ENCODE results near the gene MAPRE3. TPM values are rescaled to one million over a fixed set of nuclear protein-coding genes. Genes with fewer than 3 reads are reported as not detected.

The MAPRE3 gene
- total and polyA plus RNA-seq, 4 donors, result 21.2 to 200 (median 115) TPM

DNA sequence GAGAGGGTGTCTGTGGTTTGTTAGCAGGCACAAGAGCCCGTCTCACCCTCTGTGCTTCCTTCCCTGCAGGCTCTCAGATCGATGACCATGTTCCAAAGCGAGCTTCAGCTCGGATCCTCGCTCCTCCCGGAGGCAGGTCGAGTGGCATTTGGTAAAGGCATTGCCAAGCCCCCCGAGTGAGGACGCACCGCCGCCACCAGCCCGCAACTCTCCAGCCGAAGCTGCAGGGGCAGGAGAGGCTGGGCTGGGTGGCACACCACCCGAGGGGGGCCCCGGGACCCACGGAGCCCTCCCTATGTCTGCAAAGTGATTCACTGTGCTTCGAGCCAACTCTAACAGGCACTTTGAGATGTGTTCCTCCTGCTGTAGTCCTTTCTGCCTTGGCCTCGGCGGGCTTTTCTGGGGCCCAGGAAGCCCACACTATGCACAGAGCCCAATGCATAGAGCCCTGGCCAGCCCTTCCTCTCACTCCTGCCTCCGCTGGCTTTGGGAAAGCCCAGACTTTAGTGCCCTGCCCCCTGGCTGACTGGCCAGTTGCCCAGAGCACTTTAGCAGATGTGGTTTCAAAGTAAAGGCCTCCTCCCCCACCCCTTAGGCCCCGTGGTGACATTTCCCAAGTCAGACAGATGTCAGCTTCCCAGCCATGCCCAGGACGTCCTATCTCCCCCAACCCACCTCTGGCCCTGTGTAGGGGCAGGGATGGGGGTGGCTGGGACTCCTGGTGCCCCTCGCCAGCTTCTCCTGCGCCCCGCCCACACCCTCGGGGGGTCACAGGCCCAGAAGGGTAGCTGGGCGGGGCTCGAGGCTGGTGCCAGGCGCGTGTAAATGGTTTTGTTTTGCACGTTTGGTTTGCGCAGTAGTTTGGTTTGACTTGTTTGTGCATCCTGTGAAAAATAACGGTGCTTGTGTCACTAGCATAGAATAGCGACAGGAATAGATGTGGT, 23.3 kb upstream of the MAPRE3 start:
- H3K9me3 ChIP-seq (ENCODE audit: control insufficient read depth, insufficient read depth, low read length), result no peaks in the 10 kb centered on the region
- peaks cover 77% of the 10 kb centered on the region for H3K36me3 ChIP-seq (ENCODE audit: control insufficient read depth, insufficient read depth, low read length)
- 74% methylated on average over 32 of the region's 34 CpGs for WGBS (ENCODE audit: insufficient coverage)
- no peaks in the 10 kb centered on the region for H3K27me3 ChIP-seq (ENCODE audit: control insufficient read depth, insufficient read depth, low read length)
- DNase-seq (ENCODE audit: low read depth in 4 of 6, low spot score in 6 of 6), result peak in 2 of 6 donors; percentile 35 to 39
- H3K27ac ChIP-seq (ENCODE audit: low read depth, low read length), result no peak overlapping the region
- H3K4me3 ChIP-seq (ENCODE audit: low read depth, low read length), result no peak overlapping the region
- peaks cover 24% of the 10 kb centered on the region for H3K4me1 ChIP-seq (ENCODE audit: control insufficient read depth, insufficient read depth, low read length)

DNA sequence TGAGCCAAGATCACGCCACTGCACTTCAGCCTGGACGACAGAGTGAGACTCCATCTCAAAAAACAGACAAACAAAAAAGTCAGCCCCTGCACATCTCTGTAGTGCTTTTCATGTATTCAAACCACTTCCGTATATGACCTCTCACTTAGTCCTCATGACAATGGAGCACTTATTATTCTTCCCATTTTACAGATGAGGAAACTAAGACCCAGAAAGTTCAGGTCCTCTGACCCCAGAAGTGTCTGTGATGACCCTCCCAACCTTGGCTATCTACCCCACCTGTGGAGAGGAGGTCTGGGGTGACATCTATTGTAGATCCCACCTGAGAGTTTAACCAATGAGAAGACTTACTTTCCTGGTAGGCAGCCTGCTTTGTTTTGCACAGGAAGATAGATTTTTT, 21.6 kb upstream of the MAPRE3 start:
- H3K4me1 ChIP-seq (ENCODE audit: control insufficient read depth, insufficient read depth, low read length), result peaks cover 16% of the 10 kb centered on the region
- DNase-seq (ENCODE audit: low read depth in 4 of 6, low spot score in 6 of 6), result no peak
- H3K9me3 ChIP-seq (ENCODE audit: control insufficient read depth, insufficient read depth, low read length), result no peaks in the 10 kb centered on the region
- 100% methylated on average over 3 of the region's 3 CpGs for WGBS (ENCODE audit: insufficient coverage)
- no peak overlapping the region for H3K4me3 ChIP-seq (ENCODE audit: low read depth, low read length)
- H3K27me3 ChIP-seq (ENCODE audit: control insufficient read depth, insufficient read depth, low read length), result no peaks in the 10 kb centered on the region
- no peak overlapping the region for H3K27ac ChIP-seq (ENCODE audit: low read depth, low read length)
- peaks cover 61% of the 10 kb centered on the region for H3K36me3 ChIP-seq (ENCODE audit: control insufficient read depth, insufficient read depth, low read length)

GRCh38 chr2:26950246-26950645, 20.2 kb upstream of the MAPRE3 start:
- Histone ChIP-seq H3K27ac (ENCODE audit: low read depth, low read length) (no peak overlapping the region), H3K4me3 (ENCODE audit: low read depth, low read length) (no peak overlapping the region), H3K36me3 (ENCODE audit: control insufficient read depth, insufficient read depth, low read length) (peaks cover 47% of the 10 kb centered on the region), H3K4me1 (ENCODE audit: control insufficient read depth, insufficient read depth, low read length) (peaks cover 16% of the 10 kb centered on the region), H3K9me3 (ENCODE audit: control insufficient read depth, insufficient read depth, low read length) (no peaks in the 10 kb centered on the region), H3K27me3 (ENCODE audit: control insufficient read depth, insufficient read depth, low read length) (no peaks in the 10 kb centered on the region)
- DNase-seq (ENCODE audit: low read depth in 4 of 6, low spot score in 6 of 6), result peak in 1 of 6 donors; percentile 73
- WGBS (ENCODE audit: insufficient coverage), result 56% methylated on average over 3 of the region's 5 CpGs

GRCh38 chr2:26951236-26951635, 19.2 kb upstream of the MAPRE3 start:
- 60% methylated on average over 1 of the region's 3 CpGs for WGBS (ENCODE audit: insufficient coverage)
- DNase-seq (ENCODE audit: low read depth in 4 of 6, low spot score in 6 of 6), result no peak
- peaks cover 37% of the 10 kb centered on the region for H3K36me3 ChIP-seq (ENCODE audit: control insufficient read depth, insufficient read depth, low read length)
- H3K27me3 ChIP-seq (ENCODE audit: control insufficient read depth, insufficient read depth, low read length), result no peaks in the 10 kb centered on the region
- no peak overlapping the region for H3K27ac ChIP-seq (ENCODE audit: low read depth, low read length)
- peaks cover 16% of the 10 kb centered on the region for H3K4me1 ChIP-seq (ENCODE audit: control insufficient read depth, insufficient read depth, low read length)
- no peaks in the 10 kb centered on the region for H3K9me3 ChIP-seq (ENCODE audit: control insufficient read depth, insufficient read depth, low read length)
- H3K4me3 ChIP-seq (ENCODE audit: low read depth, low read length), result no peak overlapping the region

DNA sequence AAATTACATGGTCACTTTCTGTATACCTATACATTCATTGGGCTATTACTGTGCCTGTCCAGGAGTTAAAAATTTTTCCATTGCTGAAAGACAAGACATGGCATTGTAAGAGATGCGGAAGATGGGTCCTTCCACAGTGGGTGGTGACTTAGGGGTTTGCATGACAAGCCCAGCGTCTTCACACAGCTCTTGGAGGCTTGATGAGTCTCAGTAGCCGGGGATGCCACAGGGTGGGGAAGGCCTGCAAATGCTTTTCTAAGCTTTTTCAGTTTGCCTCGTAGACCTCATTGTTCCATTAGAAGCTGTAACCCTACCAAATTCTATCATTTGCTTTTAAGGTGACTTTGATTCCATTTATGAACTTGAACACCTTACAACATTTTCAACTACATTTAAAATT, 18.1 kb upstream of the MAPRE3 start:
- H3K4me3 ChIP-seq (ENCODE audit: low read depth, low read length), result no peak overlapping the region
- H3K9me3 ChIP-seq (ENCODE audit: control insufficient read depth, insufficient read depth, low read length), result no peaks in the 10 kb centered on the region
- DNase-seq (ENCODE audit: low read depth in 4 of 6, low spot score in 6 of 6), result peak in 1 of 6 donors; percentile 24
- H3K4me1 ChIP-seq (ENCODE audit: control insufficient read depth, insufficient read depth, low read length), result peaks cover 7% of the 10 kb centered on the region
- no peak overlapping the region for H3K27ac ChIP-seq (ENCODE audit: low read depth, low read length)
- H3K36me3 ChIP-seq (ENCODE audit: control insufficient read depth, insufficient read depth, low read length), result peaks cover 26% of the 10 kb centered on the region
- peaks cover under 1% of the 10 kb centered on the region for H3K27me3 ChIP-seq (ENCODE audit: control insufficient read depth, insufficient read depth, low read length)
- 45% methylated on average over 4 of the region's 4 CpGs for WGBS (ENCODE audit: insufficient coverage)

DNA sequence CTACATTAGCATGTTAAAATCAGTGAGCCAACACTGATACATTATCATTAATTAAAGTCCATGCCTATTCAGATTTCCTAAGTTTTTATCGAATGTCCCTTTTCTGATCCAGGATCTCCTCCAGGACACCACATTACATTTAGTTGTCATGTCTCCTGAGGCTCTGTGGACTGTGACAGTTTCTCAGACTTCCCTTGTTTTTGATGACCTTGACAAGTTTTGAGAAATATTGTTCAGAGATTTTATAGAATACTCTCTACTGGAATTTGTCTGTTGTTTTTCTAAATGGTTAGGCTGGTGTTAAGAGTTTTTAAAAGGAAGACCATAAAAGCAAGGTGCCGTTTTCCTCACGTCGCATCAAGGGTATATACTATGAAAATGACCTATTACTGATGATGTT, 16.3 kb upstream of the MAPRE3 start:
- no CpG with 5 or more reads among the region's 4 CpGs for WGBS (ENCODE audit: insufficient coverage)
- no peak for DNase-seq (ENCODE audit: low read depth in 4 of 6, low spot score in 6 of 6)

DNA sequence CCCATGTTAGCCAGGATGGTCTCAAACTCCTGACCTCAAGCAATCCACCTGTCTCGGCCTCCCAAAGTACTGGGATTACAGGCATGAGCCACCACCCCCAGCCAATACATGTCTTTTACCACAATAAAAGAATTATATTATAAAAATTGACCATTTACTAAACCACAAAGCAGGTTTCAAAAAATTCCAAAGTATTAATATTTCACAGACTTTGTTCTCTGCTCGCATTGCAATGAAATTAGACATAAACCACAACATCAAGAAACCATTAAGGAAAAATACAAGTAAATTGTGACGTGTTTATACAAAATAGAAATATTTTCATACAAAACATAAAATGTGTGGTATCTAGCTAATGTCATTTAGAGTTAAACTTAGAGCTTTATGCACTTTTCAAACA, 13.4 kb upstream of the MAPRE3 start:
- Histone ChIP-seq H3K27ac (ENCODE audit: low read depth, low read length) (no peak overlapping the region), H3K36me3 (ENCODE audit: control insufficient read depth, insufficient read depth, low read length) (no peaks in the 10 kb centered on the region), H3K4me3 (ENCODE audit: low read depth, low read length) (no peak overlapping the region), H3K27me3 (ENCODE audit: control insufficient read depth, insufficient read depth, low read length) (peaks cover 4% of the 10 kb centered on the region), H3K9me3 (ENCODE audit: control insufficient read depth, insufficient read depth, low read length) (no peaks in the 10 kb centered on the region), H3K4me1 (ENCODE audit: control insufficient read depth, insufficient read depth, low read length) (peaks cover 6% of the 10 kb centered on the region)
- DNase-seq (ENCODE audit: low read depth in 4 of 6, low spot score in 6 of 6), result no peak
- no CpG with 5 or more reads among the region's 3 CpGs for WGBS (ENCODE audit: insufficient coverage)

More for the DNA sequence above, 16.3 kb upstream of the MAPRE3 start:
- peaks cover 11% of the 10 kb centered on the region for H3K36me3 ChIP-seq (ENCODE audit: control insufficient read depth, insufficient read depth, low read length)
- H3K4me1 ChIP-seq (ENCODE audit: control insufficient read depth, insufficient read depth, low read length), result no peaks in the 10 kb centered on the region
- H3K9me3 ChIP-seq (ENCODE audit: control insufficient read depth, insufficient read depth, low read length), result no peaks in the 10 kb centered on the region
- no peak overlapping the region for H3K27ac ChIP-seq (ENCODE audit: low read depth, low read length)
- H3K27me3 ChIP-seq (ENCODE audit: control insufficient read depth, insufficient read depth, low read length), result peaks cover 4% of the 10 kb centered on the region
- no peak overlapping the region for H3K4me3 ChIP-seq (ENCODE audit: low read depth, low read length)

DNA sequence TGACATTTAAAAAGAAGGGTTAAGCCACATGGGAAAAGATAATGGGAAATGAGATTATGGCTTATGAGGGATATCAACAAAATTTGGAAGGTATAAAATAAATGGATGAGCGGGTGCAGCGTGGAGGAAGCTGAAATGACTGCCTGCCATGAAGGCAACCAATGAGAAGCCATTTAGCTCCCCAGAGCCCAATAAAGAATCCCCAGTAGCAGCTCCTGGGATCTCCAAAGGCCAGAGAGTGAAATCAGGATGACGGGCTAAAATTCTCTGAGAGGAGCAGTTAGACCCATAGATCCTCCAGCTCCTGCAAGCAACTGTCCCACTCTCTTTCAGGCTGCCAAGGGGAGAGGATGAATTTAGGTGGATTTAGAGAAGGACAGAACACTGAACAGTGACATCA, 12.9 kb upstream of the MAPRE3 start:
- no peaks in the 10 kb centered on the region for H3K9me3 ChIP-seq (ENCODE audit: control insufficient read depth, insufficient read depth, low read length)
- H3K4me3 ChIP-seq (ENCODE audit: low read depth, low read length), result no peak overlapping the region
- H3K4me1 ChIP-seq (ENCODE audit: control insufficient read depth, insufficient read depth, low read length), result peaks cover 6% of the 10 kb centered on the region
- peaks cover 4% of the 10 kb centered on the region for H3K27me3 ChIP-seq (ENCODE audit: control insufficient read depth, insufficient read depth, low read length)
- H3K36me3 ChIP-seq (ENCODE audit: control insufficient read depth, insufficient read depth, low read length), result no peaks in the 10 kb centered on the region
- H3K27ac ChIP-seq (ENCODE audit: low read depth, low read length), result no peak overlapping the region
- WGBS (ENCODE audit: insufficient coverage), result no CpG with 5 or more reads among the region's 3 CpGs
- DNase-seq (ENCODE audit: low read depth in 4 of 6, low spot score in 6 of 6), result peak in 1 of 6 donors; percentile 41

DNA sequence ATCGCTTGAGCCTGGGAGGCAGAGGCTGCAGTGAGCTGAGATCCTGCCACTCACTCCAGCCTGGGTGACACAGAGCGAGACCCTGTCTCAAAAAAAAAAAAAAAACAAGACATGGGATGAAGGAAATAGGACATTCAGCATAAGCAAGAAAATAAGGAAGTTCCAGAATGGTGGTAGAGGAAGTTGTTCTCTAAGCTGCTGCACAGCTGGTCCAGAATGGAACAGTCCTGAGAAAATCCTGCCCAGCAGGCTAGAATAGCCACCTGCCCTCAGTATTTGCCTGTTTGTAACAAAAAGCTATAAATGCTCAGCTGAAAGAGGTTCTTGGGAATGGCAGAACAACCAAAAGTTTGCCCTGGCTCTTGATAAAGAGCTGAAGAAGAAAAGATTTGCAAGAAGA, 11.1 kb upstream of the MAPRE3 start:
- Histone ChIP-seq H3K27ac (ENCODE audit: low read depth, low read length) (no peak overlapping the region), H3K27me3 (ENCODE audit: control insufficient read depth, insufficient read depth, low read length) (peaks cover 4% of the 10 kb centered on the region), H3K9me3 (ENCODE audit: control insufficient read depth, insufficient read depth, low read length) (no peaks in the 10 kb centered on the region), H3K4me3 (ENCODE audit: low read depth, low read length) (no peak overlapping the region), H3K4me1 (ENCODE audit: control insufficient read depth, insufficient read depth, low read length) (peaks cover 6% of the 10 kb centered on the region), H3K36me3 (ENCODE audit: control insufficient read depth, insufficient read depth, low read length) (no peaks in the 10 kb centered on the region)
- DNase-seq (ENCODE audit: low read depth in 4 of 6, low spot score in 6 of 6), result no peak
- 83% methylated on average over 1 of the region's 2 CpGs for WGBS (ENCODE audit: insufficient coverage)

Measured in spinal cord (tissue), 10 donors.